Lower lobe of right lung (tissue), 2 donors: ENCODE measurements around the gene ZNRF2. TPM values are rescaled to one million over a fixed set of nuclear protein-coding genes. Genes with fewer than 3 reads are reported as not detected.

Experiments used
- ATAC-seq, 2 donors: fragments of 200-7000 bp; cut with Tn5 transposase; one replicate each; pipeline ENCODE4 v1.9.1; 2020 to 2022; ENCODE audit warnings: mild to moderate bottlenecking in 2 of 2, moderate library complexity in 2 of 2
- DNase-seq: peaks from one replicate; pipeline ENCODE4 v3.0.0-alpha.2; 2020
- H3K27ac ChIP-seq: fragments of 200-600 bp; one replicate; pipeline ENCODE4 v1.8.0; 2022
- H3K27me3 ChIP-seq: fragments of 200-600 bp; one replicate; pipeline ENCODE4 v1.8.0; 2022; ENCODE audit warnings: low read depth
- H3K36me3 ChIP-seq: fragments of 200-600 bp; one replicate; pipeline ENCODE4 v1.8.0; 2022; ENCODE audit warnings: mild to moderate bottlenecking
- H3K4me1 ChIP-seq: fragments of 200-600 bp; one replicate; pipeline ENCODE4 v1.8.0; 2022
- H3K4me3 ChIP-seq: fragments of 200-600 bp; one replicate; pipeline ENCODE4 v1.8.0; 2022; ENCODE audit warnings: mild to moderate bottlenecking
- H3K9me3 ChIP-seq: fragments of 200-600 bp; one replicate; pipeline ENCODE4 v1.8.0; 2022
- intact Hi-C: fragments of 100-400 bp; cut with DNase I; formaldehyde crosslinking; loops from one replicate; pipeline ENCODE4 v1.11.0; 2022
- total RNA-seq: library from RNA; stranded (reverse); fragmentation: NEBNext Ultra II Directional; extraction: Animal tissue kit (Norgen Biotek cat#: 25700); gene quantifications from one replicate; pipeline ENCODE4 v1.2.1, GENCODE V29; 2021
- TF ChIP-seq, protein P1 (sequence below): fragments of 200-600 bp; IDR thresholded peaks from one replicate; pipeline ENCODE4 v1.8.0; 2022; ENCODE audit warnings: antibody characterized with exemption, mild to moderate bottlenecking
- donor health status: DM: no; HTN: yes; CAD: no; lungs with severe emphysema.

Gene ZNRF2
- total RNA-seq, 1 donor from 2014 or later, result 26.6 TPM

DNA sequence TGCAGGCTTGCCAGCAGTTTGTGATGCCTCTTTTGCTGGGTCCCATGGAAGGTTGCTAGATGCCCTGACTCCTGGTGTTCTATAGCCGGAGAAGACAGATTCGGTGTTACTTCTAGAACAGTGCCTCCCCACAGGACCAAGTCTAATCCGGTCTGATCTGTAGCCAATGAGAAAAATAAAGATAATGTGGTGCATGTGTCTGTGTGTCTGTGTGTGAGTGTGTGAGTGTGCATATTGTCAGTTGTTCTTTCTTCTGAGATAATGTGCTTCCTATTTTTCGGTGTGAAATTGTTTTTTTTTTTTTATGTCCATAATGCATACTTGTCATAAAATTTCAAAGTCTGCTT is 29.7 kb upstream of the ZNRF2 start:
- Histone ChIP-seq H3K9me3 (no peaks in the 10 kb centered on the region), H3K27ac (no peak overlapping the region), H3K27me3 (no peaks in the 10 kb centered on the region), H3K4me3 (no peak overlapping the region), H3K36me3 (no peaks in the 10 kb centered on the region), H3K4me1 (peaks cover 23% of the 10 kb centered on the region)
- TF ChIP-seq, protein P1, sequence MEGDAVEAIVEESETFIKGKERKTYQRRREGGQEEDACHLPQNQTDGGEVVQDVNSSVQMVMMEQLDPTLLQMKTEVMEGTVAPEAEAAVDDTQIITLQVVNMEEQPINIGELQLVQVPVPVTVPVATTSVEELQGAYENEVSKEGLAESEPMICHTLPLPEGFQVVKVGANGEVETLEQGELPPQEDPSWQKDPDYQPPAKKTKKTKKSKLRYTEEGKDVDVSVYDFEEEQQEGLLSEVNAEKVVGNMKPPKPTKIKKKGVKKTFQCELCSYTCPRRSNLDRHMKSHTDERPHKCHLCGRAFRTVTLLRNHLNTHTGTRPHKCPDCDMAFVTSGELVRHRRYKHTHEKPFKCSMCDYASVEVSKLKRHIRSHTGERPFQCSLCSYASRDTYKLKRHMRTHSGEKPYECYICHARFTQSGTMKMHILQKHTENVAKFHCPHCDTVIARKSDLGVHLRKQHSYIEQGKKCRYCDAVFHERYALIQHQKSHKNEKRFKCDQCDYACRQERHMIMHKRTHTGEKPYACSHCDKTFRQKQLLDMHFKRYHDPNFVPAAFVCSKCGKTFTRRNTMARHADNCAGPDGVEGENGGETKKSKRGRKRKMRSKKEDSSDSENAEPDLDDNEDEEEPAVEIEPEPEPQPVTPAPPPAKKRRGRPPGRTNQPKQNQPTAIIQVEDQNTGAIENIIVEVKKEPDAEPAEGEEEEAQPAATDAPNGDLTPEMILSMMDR, result no peak
- DNase-seq (no peak), ATAC-seq (peak in 1 of 2 donors; percentile 2)
- intact Hi-C loops, result no loop called here

DNA sequence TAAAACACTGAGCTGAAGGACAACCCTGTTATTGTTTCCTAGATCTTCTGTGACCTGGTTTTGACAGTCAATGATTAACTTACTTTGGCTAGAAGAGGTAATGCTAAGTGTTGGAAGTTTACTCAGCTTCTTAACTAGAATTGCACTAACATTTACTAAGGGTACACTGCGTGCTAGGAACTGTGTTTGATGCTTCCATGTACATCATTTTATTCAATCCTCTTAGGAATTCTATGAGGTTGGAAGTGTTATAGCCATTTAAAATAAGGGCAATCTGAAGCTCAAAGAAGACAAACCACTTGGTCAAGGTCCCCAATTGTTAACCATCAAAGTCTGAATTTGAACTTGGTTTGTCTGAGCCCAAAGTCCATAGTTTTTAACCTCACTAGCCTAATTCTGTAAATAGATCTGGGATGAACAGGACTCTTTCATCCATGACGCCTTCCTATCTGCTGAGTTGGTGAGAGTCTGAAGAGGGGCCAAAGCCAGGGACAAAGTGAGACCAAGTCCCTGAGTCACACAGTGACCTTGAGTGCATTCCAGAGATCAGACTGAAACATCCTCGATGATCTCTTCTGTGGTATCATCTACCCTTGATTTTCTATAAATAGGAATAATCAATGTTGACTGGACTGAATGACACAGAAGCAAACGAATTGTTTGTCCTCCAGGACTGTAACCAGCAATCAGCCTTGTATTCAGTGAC is 29.2 kb upstream of the ZNRF2 start:
- no peak overlapping the region for H3K27ac ChIP-seq
- DNase-seq, result no peak

DNA sequence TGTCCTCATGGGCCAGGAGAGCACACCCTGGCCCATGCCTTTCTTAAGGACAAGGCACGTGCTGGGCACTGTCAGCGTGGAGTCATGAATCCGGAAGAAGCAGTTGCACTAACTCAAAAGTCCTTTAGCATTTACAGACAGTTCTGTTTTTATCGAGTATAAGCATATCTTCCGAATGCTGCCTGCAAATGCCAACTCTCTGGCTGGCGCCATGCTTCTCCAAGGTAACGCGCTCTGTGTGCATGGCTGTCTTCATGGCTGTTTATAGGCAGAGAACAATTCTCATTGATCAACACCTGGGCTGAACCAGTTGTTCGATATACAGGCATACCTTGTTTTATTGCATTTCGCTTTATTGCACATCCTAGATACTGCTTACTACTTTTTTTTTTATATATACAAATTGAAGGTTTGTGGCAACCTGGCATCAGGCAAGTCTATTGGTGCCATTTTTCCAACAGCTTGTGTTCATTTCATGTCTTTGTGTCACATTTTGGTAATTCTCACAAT is 28.0 kb upstream of the ZNRF2 start:
- H3K27ac ChIP-seq, result no peak overlapping the region
- intact Hi-C loops, result no loop called here
- H3K27me3 ChIP-seq, result no peaks in the 10 kb centered on the region
- peaks cover 21% of the 10 kb centered on the region for H3K4me1 ChIP-seq
- TF ChIP-seq, protein P1, result no peak
- ATAC-seq (no peak), DNase-seq (no peak)
- H3K4me3 ChIP-seq, result no peak overlapping the region
- H3K36me3 ChIP-seq, result no peaks in the 10 kb centered on the region
- no peaks in the 10 kb centered on the region for H3K9me3 ChIP-seq

More for the DNA sequence above, 29.2 kb upstream of the ZNRF2 start:
- no peaks in the 10 kb centered on the region for H3K36me3 ChIP-seq
- H3K9me3 ChIP-seq, result no peaks in the 10 kb centered on the region
- ATAC-seq, result peak; percentile 82 to 85
- TF ChIP-seq, protein P1, result no peak
- H3K27me3 ChIP-seq, result no peaks in the 10 kb centered on the region
- intact Hi-C loops, result no loop called here
- H3K4me3 ChIP-seq, result no peak overlapping the region
- peaks cover 21% of the 10 kb centered on the region for H3K4me1 ChIP-seq

DNA sequence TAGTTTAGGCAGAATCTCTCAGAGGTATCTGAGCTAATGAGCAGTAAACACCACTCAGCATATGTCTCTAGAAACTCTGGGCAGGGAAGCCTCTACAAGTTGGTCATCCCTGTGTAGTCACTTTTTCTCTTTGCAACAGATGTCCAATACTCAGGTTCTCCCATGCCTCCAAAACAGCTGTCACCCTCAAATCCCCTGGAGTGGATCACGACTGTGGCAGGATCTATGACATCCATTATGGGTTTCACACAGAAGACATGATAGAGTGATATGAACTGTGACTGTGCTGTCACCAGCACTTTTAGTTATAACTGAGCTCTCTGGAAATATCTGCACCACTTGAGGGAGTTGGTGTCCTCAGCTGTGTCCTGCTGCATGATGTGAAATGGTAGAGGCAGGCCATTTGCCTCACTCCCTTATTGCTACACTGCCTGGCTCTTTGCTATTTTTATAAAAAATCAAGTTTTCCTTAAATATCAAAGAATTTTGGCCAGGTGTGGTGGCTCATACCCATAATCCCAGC is 24.1 kb upstream of the ZNRF2 start:
- no peaks in the 10 kb centered on the region for H3K4me1 ChIP-seq
- intact Hi-C loops, result no loop called here
- H3K4me3 ChIP-seq, result no peak overlapping the region
- no peaks in the 10 kb centered on the region for H3K9me3 ChIP-seq
- DNase-seq (no peak), ATAC-seq (no peak)
- H3K36me3 ChIP-seq, result no peaks in the 10 kb centered on the region
- H3K27ac ChIP-seq, result no peak overlapping the region
- H3K27me3 ChIP-seq, result no peaks in the 10 kb centered on the region
- TF ChIP-seq, protein P1, result no peak

DNA sequence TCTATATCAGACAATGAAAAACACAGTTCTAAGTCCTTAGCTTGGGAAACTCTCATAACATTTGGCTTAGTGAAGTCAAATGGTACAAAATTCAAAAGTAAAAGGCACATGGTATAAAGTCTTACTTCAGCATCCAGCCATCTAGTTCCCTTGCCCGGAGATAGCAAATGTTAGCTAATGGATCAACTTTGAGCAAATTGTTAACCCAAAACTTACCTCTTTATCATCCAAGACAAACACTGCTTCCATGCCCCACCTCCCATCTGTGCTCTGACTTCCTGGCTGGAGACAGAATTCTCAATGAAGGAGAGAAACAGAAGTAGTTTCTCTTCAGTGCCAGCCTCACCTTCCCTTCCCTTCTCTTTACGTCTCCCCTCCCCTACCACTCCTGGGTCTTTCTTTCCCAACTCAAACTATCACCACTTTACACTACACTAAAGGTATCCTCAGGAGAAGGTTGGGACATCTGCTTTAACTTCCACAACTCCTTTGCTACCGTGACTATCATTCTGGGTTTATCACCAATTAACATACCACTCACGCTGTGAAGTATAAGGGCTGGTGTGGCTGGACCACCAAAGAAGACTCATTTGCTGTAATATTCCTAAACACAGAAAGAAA is 21.2 kb upstream of the ZNRF2 start:
- H3K4me3 ChIP-seq, result no peak overlapping the region
- no peak overlapping the region for H3K27ac ChIP-seq
- no peaks in the 10 kb centered on the region for H3K4me1 ChIP-seq
- TF ChIP-seq, protein P1, result no peak
- DNase-seq (no peak), ATAC-seq (no peak)
- H3K27me3 ChIP-seq, result no peaks in the 10 kb centered on the region
- intact Hi-C loops, result no loop called here
- no peaks in the 10 kb centered on the region for H3K9me3 ChIP-seq
- no peaks in the 10 kb centered on the region for H3K36me3 ChIP-seq
